CD4-positive, alpha-beta T cell treated with Interleukin-21 for 1 hour (primary cell): ENCODE measurements around the gene RANBP3L.
A peak's percentile ranks its signal among the peaks of the same experiment; 100 is the strongest.

Experiments
- DNase-seq: peaks from one replicate; pipeline ENCODE4 v3.0.0-alpha.2; 2020

The RANBP3L gene

DNA sequence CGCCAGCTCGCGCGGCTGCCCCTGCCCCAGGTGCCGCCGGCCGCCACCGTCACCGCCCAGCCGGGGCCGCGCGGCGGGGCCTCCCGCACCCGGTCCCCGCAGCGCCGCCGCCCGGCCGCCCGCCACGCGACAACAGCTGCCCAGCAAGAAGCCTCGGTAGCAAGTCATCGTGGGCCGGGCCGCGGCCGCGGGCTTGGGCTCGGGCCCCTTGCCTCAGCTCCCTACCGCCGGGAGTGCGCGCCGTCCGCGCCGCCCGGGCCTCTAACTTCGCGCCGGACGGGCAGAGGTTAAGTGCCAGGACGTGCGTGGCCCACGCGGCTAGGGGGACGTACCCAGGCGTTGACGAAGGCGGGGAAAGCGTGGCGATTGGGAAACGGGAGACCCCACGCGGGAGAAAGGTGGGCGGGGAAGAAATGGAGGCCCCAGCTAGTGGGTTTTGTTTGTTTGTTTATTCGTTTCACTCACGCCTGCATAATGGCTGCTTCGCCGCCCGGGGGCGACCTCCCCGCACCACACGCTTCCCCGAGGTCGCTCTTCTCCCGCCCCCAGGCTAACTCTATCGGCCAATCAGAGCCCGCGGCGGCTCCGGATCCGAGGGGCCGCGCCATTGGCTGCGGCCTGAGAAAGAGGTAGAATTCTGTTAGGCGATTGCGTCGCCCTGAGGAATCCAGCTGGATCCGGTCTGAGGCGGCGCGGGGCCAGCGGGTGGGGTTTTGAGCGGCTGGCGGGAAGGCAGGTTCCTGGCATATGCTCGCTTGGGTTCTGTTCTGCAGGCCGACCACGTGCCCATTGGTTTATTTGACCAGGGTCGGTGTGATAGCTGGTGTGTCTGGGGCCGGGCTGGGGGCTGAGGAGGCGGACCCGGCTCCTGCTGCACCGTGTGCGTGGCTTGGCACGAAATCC, 59.8 kb downstream of the RANBP3L start, which contains the start of gene NADK2:
TSS of gene NADK2 (minus strand) at position 295 of the 903 bp plus-strand sequence. CDS start at position 168, 127 bp downstream.
- DNase-seq, result peak; percentile 96

DNA sequence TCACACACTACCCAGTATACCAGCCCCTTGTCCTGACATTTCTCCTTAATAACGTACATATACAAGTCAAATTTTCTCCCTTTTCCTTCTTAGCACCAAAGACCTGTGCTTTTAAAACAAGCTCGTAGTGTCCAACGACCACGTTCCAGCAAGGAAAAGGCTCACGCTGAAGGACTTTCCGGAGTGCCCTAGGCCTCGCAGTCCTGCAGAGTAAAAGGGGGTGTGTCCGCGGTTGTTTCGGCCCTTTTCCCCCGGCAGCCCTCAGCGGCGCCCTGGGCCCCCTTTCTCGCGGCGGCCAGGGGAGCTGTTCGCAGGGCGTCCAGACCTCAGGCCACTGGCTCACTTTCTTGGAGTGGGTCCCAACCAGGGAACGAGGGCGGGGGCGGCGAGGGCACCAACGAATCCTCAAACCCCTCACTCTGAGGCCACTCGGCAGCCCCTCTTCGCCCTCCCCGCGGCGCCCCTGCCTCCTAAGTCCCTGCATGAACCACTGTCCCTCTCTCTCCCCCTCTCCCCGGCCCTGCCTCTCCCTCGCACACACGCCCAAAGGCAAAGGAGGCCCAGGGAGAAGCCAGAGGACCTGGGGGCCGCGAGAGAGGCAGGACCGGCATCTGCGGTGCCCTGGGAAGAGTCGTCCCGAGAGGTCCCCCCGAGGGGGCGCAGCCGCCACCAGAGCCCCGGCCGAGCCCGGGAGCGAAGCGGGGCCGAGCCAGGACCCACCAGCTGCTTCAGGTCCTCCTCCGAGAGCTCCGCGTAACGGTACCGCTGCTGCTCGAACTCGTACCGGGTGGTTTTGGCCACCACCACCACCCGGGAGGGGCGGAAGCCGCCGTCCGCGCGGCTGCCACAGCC, 60.7 kb downstream of the RANBP3L start:
- peak; percentile 17 for DNase-seq

DNA sequence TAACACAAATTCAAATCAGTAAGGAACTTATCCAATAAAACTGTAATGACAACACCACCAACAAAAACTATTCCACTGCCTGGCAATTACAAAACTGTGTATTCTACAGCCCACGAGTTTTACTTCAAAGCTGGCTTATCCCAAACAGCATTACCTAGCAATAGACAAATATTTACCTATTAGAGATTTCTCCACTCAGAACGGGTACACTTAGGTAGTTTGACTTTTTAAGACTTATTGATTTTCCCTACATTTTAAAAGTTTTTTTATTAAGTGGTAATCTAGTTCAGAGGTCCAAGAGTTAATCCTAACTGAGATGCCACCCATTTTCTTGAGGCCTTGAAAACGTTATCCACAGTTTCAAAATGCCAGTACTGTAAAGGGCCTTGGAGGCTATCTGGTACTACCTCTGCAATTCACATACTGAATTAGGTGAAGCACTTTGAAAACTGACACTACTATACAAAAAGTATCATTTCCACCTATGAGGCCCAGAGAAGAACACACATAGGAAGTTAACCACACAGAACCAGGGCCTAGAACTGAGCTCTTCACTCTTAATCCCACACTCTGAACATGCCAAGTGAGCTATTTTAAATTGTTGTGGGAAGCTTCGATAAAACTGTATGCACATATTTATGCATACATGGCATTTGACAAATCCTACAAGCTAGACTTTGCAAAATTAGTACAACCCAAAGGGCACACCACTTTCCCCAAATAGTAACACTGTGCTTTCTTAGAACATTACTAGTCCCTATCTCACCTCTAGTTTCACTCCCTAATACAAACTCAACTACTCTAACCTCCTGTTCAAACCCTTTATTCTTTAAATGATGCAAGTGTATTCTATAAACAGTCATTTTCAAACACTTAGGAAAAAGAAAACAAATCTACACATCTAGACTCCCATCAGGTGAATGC, 62.1 kb downstream of the RANBP3L start:
- no peak for DNase-seq

DNA sequence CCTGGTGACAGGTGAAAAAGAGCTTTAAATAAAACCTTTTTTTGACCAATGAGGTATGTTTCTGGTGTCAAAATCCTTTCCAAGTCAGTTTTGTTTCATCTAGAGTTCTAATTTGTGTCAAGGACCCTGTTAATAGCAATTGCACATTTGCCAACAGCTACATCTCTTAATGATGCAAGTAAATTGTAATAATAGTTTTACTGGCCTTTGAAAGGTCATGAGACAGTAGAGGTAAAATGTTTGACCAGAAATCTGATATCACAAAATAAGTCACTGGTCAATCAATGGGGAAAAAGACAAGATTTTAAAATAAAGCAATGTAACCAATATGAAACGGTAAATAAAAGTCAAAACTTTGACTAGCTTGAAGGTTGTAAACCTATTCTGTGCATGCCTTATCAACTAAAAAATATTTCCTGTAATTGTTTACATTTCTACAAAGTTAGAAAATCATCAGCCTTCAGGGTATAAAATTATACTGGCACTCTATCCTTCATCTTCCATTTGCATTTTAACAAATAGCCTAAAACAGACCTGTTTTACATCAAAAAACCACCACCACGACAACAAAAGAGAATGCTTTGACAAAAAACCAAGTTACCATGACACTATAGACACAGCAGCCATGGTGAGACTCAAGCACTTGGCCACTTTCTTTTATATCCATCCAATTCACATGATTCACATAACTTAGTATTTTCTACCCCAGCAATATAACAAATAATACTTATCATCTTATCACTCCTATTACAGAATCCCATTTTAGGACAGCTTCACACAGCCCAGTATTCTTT, 63.0 kb downstream of the RANBP3L start:
- no peak for DNase-seq

DNA sequence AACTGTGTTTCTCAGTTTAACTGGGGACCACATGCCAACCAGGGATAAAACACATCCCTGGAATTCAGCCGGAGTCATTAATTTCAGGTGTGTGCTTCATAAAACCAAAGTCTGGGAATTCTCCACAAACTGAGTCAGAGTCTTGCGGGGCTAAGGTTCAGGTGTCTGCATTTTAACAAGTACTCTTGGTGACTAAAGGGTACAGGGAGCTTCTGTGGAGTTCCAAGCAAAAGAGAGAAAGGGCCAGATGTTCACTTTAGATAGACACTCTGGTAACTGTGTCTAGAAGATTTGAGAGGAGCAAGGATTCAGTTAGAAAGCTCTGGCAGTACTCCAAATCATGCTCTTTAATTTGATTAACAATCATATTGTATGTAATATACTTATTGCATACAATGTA, 64.0 kb downstream of the RANBP3L start:
- DNase-seq, result no peak

DNA sequence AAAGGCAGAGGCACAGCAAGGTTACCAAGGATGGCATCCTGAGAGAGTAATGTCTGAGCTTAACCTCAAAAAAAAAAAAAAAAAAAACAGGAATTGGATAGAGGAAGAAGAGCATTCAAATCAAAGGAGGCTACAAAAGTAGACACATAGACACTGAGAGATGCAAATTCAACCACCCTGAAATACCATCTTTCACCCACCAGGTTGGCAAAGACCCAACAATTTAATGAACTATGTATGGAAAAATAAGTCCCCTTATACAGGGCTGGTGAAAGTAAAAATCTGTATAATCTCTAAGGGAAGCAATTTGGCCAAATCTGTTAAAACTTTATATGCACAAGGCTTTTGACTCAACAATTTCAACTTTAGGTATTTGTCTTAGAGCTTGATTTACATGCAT, 64.9 kb downstream of the RANBP3L start:
- no peak for DNase-seq

DNA sequence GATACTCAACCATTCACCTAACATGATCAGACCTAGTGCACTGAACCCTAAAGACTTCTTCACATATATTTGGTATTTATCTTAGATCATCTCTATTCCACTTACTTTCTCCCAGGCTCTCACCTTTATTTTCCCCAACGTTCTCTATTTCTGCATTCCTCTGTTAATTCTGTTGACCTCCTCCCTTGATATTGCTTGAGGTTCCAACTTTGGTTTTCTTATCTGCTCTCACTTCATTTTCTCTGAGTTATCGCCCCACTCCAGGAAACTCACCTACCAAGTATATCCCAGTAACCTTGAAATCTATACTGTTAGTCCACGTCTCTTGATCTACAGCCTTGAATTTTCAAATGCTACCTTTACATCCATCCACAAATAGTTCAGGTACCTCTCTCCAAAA, 69.2 kb downstream of the RANBP3L start:
- DNase-seq, result no peak

DNA sequence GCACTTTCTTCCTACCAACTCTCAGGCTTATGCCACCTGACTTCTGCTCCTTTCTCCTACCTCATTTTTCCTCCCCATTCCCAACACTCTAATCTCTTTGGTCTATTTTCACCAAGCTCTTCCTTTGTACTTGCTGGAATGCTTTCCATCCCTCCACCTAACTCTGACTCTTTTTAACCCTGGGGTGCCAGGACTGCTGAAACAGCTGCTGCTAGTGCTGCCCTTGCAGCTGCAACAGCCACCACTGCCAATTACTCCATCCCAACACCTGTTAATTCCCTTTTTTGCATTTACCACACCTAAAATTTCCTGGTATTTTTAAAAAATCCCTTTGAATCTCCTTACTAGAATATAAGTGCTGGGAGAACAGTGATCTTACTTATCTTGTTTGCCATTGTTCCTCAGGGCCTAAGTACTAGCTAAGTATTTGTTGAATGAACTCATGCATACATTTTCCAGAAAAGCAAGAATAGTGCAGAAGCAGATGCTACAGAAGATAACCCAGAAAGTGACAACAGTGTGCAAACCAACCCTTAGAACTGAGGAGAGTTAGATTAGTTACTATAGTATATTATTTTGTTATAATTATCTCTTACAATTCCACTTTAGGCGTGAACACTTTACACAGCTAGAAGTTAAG, 71.4 kb downstream of the RANBP3L start:
- DNase-seq, result no peak

DNA sequence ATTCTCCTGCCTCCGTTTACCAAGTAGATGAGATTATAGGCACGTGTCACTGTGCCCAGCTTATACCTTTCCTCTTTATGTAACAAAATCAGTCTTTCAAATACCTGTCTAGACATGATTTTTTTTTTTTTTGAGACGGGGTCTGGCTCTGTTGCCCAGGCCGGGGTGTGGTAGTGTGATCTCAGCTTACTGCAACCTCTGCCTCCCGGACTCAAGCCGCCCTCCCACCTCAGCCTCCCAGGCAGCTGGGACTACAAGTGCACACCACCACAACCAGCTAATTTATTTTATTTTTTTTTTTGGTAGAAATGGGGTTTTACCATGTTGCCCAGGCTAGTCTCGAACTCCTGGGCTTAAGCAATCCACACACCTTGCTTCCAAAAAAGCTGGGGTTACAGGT, 73.2 kb downstream of the RANBP3L start:
- no peak for DNase-seq

DNA sequence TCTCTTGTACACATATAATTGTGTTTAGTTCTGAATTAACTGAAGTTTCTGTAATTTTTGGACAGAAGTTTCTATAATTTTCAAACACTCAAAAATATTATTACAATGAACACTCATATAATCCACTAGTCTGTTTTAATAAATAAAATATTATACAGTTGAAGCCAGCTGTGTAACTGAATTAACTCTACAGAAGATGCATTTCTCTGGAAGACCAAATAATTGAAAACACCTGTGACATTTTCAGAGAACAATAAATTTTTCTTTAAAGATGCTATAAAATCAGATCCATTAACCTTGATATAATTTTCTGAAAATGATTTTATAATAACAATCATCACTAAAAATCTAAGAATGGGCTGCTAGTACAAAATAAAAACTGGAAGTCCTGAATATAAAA, 74.7 kb downstream of the RANBP3L start:
- DNase-seq, result no peak

DNA sequence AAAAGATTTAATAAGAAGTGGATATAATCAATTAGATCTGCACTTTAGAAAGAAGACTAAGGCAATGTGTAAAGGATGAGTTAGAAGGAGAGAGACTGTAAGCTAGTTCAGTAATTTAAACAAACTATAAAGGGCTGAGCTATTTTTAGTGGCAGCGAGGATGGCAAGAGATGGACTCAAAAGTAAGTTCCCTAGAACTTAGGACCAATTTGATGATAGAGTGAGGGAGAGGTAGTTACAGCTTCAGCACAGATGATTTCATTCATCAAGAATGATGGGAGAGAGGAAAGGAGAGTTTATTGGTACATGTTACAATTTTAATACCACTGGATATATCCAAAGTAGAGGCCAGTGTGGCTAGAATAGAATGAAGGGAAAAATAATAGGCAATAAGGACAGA, 79.1 kb downstream of the RANBP3L start:
- no peak for DNase-seq

DNA sequence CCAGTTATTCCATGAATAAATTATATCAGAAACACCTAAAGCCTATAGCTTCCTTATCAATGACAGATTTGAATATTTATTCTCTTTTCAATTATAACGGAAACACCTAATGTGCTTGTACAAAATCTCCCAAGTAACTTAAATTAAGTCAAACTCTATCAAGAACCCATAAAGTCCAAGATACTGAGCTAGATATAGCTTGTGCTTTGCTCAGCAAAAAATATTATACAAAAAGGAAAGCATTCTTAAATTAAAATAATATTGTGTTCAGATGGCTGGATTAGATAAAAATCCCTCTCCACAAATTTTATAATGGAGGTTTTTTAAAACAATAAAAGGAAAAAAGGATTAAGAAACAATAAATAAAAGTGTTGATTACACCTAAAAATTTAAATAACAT, 83.7 kb downstream of the RANBP3L start:
- DNase-seq, result no peak

DNA sequence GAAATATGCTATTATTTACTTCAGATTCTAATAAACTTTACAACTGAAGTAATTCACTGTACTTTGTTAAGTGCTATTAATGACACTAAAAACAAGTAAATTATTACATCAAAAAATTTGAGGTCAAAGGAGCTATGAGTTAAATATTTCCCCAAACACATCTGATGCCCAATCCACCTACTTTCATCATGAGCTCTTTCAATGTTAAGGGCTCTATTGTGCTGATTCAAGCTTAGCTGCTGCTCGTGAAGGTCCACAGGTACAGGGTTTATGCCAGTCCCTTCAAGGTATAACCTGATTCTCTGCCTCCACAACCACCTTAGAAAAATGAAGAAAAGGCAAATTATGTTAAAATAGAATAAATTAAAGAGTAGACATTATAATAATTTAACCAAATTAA, 84.1 kb downstream of the RANBP3L start:
- DNase-seq, result no peak

DNA sequence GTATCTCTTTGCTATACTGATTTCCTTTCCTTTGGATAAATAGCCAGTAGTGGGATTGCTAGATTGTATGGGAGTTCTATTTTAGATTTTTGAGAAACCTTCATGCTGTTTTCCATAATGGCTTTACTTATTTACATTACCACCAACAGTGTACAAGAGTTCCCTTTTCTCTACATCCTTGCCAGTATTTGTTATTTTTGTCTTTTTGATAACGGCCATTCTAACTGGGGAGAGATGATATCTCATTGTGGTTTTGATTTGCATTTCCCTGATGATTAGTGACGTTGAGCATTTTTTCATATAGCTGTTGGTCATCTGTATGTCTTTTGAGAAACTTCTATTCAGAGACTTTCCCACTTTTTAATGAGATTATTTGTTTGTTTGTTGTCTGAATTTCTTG, 85.8 kb downstream of the RANBP3L start:
- no peak for DNase-seq

DNA sequence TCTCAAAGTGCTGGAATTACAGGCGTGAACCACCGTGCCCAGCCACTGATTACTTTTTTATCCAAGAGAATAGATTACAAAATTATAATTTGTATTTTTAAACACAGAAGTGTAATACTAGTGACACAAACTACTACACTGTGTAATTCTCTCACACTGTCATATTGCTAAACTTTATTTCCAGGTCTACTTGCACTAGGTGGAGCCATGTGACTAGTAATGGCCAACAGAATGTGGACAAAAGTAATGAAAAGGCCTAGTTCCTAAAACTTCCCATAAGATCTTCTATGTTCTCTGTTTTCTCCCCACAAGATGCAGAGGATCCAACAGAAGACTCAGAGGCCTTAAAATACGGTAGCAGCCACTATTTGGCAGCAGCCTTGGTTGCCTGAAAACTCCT, 87.3 kb downstream of the RANBP3L start:
- peak; percentile 5 for DNase-seq

DNA sequence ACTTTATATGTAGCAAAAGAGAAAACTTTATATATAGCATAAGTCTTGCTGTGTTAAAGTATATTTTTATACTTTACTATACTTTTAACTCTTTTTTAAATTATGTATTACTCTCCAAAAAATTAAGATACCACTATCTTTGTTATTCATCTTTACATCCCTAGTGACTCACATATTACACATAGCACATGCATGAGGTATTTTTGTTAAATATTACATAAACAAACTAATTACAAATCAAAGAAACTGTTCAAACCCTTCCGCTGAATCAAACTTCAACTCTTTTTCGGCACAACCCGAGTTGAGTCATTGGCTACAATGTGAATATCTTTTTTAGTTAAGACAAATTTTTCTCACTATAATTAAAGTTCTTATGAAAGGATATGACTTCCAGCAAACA, 92.0 kb downstream of the RANBP3L start:
- no peak for DNase-seq

DNA sequence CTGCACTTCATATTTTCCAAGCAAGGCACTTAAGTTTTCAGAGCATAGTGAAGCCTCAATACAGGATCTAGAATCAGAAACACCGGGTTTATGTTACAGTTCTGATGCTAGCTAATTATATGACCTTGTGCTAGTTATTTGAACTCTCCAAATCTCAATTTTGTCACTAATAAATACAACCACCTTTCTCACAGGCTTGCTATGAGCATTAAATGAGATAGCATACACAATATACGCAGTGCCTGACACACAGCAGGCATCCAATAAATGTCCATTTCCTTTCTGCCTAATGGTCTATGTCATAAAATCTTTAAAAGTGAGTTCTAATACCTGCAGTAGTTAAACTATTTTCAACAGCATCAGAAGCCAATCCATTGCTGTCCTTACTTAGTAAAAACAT, 92.9 kb downstream of the RANBP3L start:
- no peak for DNase-seq

DNA sequence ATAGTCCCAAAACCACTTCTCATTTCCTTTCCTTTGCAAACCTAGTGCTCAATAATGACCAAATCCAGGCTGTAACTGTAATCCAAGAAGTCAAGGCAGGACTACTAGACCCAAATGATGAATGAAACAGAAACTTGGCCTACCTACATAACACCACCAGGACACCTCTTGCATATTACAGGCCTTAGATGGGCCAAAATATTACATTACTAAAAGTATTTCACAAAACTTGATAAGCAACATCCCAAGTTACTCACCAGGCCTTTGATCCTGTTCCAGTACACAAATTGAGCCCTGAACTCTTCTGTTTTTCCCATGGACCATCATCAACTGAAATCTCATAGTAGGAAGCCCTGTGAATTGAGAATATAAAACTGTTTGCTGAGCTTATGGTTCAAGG, 94.8 kb downstream of the RANBP3L start:
- DNase-seq, result no peak

DNA sequence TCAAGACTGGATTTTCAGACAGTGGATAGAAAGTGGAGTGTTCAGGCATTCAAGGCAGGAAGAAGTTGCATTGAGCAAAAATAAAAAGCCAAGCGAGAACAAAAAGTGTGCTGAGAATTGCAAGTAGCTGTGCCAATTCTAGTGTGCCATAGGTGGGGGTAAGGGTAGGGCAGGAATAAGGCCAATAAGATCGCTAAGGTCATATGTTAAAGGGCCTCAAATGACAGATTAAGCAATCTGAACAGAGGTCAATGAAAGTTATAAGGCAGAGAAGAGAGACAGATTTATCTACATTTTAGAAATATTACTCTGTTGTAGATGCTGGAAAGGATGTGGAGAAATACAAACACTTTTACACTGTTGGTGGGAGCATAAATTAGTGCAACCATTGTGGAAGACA, 96.4 kb downstream of the RANBP3L start:
- DNase-seq, result no peak

DNA sequence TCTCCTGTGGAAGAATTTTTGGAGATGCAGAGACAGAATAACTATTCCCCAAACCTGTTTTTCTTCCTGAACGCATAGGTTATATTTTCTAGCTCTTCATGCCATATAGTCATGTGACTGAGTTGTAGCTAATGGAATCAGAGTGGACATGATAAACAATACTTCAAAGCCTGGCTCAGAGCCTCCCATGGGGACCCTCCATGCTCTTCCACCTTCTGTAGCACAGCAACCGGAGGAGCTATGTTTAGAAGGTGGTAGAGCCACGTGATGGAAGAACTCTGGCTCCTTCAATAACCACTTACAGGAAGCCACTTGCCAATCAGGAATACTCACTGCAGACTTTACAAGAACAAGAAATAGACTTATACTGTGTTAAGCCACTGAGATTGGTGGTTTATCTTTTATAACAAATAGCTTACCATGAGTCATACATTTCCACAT, 99.2 kb downstream of the RANBP3L start:
- DNase-seq, result no peak

DNA sequence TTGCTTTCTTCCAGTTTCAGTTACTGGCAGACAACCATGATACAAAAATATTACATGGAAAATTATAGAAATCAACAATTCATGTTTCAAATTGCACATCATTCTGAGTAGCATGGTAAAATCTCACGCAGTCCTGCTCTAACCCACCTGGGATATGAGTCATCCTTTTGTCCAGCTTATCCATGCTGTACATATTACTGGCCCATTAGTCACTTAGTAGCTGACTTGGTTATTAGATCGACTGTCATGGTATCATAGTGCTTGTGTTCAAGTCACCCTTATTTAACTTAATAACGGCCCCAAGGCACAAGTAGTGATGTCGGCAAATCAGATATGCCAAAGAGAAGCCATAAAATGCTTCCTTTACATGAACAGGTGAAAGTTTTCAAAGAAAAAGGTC, 101.2 kb downstream of the RANBP3L start:
- no peak for DNase-seq
